HG03095 (cell line): ENCODE data around the gene LRCH1.

ENCODE experiments used
- ATAC-seq: cut with Tn5 transposase; IDR thresholded peaks from one replicate; pipeline ENCODE4 v1.9.1; 2021; ENCODE audit warnings: moderate library complexity; ENCODE audit not compliant: unreplicated experiment

The LRCH1 gene

GRCh38 chr13:46561691-46562090, 8.7 kb downstream of the LRCH1 start:
- ATAC-seq: no peak

DNA sequence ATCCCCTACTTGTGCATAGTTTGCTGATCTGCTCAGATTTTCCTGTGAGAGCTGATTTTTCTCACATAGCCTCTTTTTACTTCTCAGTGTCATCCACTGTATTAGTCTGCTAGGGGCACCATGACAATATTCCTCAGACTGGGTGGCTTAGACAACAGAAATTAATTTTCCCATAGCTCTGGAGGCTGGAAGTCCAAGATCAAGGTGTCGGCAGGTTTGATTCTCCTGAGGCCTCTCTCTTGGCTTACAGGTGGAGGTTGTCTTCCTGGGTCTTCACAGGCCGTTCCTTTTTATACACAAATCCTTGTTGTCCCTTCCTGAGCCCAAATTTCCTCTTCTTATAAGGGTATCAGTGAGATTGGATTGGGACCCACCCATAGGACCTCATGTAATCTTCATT, 9.2 kb downstream of the LRCH1 start:
- no peak for ATAC-seq

DNA sequence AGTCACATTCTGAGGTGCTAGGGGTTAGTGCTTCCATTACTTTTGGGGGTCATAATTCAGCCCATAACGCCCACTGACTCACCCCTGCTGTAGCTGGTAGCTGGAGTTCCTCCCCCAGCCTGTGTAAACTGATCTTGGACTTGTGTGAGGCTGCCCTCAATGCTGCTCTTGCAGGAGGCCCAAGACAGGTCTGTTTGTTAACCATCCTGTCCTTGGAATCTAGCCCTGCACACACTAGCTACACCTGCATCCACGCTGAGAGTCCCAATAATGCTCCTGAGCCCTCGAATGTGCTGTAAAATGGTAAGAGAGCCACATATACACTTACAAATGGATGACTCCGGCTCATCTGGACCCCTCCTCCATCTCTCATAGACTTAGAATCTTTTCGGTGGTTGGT, 9.6 kb downstream of the LRCH1 start:
- ATAC-seq: no peak

DNA sequence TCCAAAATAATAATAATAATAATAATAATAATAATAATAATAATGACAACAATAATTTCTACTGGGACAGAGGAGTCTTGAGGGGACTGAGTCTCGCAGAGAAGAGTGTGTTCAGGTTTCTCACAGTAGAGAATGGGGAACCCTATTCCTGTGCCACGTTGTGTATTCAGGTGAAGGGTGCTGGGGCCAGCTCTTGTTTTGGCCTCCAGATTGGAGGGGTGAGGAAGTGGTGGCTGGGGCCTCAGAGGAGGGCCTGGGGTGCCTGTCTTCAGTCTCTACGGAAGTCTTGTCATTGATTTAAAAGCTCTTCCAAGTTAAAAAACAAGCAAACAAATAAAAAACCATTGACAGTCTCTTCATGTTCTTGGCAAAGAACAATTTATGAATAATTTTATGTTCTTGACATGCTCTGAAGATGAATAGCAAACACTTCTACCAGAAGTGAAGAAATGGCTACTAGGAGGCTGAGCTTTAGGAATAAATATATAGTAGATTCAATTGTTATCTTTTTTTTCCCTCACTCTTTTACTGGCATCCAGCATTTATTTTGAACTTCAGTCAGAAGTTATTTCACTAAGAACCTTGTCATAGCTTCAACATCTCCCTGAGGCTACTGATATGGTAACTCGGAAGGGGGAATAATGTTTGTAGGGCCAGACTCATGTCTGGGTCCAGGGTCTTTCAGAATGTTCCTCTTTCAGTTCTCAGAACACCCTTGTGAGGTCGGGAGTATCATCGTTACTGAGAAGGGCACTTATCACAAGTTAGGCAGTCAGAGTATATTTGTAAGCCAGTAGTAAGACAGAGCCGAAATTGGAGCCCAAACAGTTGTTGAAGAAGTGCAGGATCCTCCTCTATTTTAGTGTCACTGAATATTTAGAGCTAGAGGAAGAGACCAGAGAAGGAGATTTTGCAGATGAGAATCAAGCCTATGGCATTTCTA, 13.1 kb downstream of the LRCH1 start:
- ATAC-seq: peak; percentile 72

DNA sequence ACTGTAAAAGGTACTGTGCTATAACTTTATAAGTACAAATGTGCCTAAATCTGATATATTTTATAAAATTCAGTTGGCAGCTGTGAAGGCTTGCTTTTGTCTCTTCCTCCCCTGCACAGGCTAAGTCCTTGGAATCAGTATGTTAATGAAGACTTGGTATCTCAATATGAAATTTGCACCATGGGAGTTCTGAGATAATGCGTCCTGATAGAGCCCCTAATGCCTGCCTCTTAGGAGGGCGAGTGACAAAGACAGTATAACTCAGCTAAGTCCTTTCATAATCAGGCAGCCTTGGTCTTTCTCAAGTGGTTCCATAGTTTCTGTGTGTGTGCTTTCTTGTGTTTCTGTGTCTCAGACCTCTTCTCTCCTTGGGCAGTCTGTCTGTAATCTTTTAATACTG, 14.7 kb downstream of the LRCH1 start:
- no peak for ATAC-seq

GRCh38 chr13:46569456-46569855, 16.5 kb downstream of the LRCH1 start:
- ATAC-seq: no peak

DNA sequence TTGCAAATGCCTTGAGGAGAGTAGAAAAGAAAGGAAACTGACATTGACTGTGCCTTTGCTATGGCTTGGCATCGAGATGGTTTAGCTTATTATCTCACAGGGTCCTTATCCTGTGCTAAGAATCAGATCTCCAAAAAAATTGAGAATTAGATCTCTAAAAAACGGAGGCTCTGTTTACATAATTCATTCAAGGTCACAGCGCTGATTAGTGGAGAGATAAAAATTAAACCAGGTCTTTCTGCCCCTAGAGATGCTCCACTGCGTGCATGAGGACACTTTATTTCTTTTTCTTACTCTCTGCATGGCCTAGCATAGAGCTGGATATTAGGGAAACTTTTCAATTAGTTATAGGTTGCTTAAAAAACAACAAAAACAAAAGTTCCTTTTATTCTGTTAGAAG, 17.3 kb downstream of the LRCH1 start:
- ATAC-seq: no peak

DNA sequence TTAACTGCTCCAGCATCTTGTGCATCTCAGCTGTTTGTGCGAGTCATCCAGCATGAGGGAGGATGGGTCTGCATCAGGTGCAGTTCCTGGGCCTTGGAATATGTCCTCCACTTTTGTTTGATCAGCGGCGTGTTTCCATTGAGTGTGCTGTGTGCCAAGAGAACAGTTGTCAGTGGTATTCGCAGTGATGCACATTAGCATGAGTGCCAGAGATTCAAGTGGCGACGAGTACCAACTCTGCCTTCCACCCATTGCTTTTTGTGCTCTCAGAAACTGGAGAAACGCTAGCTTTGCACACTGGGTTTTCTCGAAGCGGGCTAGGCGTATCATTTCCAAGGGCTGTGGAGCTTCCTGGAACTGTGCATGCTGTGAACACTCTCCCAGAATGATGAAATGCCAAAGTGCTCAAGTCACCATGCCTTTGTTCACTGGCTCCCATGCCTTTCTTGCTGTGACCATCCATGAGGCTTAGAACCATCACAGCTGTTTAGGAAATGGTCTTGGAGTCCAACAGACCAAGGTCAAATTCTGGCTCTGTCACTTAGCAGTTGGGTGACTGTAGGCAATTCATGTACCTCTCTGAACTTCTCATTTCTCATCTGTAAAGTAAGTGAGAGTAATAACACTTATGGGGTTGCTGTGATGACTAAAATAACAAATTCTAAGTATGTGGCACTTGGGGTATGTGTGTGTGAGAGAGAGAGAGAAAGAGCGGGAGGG, 18.4 kb downstream of the LRCH1 start:
- peak; percentile 49 for ATAC-seq

GRCh38 chr13:46571909-46572595, 19.1 kb downstream of the LRCH1 start:
- ATAC-seq: no peak

DNA sequence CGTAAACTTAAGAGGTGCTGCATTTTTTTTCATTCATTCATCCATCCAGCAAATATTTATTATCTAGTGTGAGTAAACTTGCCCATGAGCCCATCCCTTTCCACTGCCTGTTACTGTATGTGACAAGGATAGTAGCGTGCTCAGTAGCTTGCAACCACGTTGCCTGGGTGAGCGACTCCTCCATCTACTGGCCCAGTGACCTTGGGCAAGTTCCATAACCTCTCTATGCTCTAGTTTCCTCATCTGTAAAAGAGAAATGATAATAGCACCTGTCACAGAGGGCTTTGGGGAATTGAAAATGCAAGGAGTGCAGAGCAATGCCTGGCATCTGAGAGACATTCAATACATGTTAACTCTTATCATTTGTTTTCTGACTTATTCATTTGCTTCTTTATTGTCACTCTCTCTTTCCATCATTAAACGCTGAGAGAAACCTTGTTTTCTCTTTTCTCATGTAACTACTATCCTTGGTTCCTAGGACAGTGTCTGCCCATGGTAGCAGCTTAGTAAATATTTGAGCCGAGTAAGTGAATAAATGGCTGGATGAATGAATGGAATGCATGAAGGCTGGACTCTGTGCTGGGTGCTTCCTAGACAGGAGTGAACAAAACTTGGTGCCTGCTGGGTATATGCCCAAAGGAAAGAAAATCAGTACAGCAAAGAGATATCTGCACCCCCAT, 19.9 kb downstream of the LRCH1 start:
- ATAC-seq: no peak

- ATAC-seq: peak; percentile 36
Measured at GRCh38 chr13:46575301-46575771, 22.4 kb downstream of the LRCH1 start.

DNA sequence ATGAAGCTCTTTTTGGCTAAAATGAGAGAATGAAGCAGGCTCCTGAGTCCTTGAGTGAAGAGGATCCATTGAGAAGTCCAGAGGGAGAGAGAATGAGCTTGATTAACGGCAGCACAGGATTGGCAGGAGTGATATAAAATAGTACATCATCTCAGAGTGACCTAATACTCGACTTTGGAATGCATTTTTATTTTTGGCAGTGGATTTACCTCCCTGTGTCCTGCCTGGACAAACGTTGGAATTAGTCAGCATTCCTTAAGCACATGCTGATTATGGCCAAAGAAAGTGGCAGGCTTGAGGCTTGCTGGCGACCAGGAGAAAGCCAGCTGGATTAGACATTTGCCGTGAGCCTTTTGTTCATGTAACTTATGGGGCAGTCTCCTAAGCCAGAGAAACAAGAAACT, 22.9 kb downstream of the LRCH1 start:
- ATAC-seq: no peak

GRCh38 chr13:46576762-46577161, 23.8 kb downstream of the LRCH1 start:
- no peak for ATAC-seq

DNA sequence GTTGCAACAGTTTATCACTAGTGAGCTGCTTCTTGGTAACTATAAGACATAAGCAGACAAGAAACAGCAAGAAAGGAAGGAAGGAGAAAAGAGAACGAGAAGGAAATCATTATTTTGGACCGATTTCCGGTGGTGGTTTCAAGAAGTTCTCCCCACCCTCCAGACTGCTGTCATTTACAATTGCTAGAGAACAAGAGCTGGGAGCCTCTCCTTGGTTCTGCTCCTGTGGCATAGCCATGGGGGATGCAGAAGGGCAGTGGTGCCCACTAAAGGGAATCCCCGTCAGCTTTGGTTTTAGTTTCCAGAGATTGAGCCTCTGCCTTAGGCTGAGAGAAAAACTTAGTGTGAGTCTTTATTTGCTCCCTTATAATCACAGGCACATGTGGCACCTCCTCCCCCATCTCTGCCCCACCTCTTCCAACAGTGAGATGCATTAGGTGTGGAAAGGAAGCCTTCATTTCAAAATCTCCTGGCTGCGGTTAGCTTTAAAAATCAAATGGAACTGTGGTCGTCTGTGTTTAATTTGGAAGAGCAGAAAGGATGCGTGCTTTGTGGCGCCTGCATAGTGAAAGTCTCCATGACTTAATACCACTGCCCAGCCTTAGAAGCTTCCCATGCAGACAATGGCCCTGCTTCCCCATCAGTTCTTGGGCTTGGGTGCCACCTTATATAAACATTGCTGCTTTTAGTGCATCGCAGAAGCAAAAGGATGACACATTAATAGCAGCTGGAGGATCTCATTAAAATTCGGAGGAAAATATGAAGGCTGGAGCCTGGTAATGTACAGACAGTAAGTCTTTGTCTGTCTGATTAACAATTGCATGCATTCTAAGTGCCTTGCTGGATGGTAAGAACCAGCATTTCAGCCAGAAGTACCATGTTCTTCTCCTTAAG, 25.0 kb downstream of the LRCH1 start:
- ATAC-seq: no peak

DNA sequence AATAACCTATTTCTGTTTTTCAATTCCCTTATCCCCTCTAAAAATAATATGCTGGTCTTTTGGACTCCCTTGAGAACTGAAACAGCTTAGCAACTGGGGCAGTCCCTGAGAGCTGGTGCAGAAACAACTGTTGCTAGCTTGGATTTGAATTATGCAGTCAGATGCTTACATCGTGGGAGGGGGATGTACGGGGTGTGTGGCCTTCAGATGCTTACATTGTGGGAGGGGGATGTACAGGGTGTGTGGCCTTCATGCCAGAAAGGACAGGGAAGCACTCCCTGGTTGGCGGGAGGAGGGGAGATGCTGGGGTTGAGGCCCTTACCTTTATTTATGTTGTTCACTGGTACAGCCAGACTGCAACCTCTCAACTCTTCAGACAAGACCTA, 25.6 kb downstream of the LRCH1 start:
- no peak for ATAC-seq

DNA sequence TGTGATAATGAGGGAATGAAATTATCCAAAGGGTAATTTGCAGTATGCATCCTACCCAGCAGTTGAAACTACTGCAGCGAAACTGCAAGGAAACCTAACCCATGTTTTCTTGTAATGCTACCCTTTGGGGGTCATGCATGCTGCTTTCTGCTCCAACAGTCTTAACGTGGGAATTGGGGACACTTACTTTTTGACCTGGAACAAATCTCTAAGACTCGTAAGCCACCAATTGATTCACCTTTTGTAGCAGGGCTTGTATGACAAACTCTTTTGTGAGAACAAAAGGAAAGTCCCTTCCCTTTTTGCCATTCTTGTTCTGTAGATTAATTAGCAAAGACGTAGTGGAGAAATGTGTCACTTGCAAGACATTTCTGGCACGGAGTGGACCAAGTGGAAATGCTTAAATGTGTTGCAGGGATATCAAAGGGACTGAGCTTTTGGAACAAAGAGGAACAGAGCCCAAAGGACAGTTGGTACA, 27.4 kb downstream of the LRCH1 start:
- no peak for ATAC-seq

GRCh38 chr13:46582190-46582589, 29.2 kb downstream of the LRCH1 start:
- no peak for ATAC-seq

DNA sequence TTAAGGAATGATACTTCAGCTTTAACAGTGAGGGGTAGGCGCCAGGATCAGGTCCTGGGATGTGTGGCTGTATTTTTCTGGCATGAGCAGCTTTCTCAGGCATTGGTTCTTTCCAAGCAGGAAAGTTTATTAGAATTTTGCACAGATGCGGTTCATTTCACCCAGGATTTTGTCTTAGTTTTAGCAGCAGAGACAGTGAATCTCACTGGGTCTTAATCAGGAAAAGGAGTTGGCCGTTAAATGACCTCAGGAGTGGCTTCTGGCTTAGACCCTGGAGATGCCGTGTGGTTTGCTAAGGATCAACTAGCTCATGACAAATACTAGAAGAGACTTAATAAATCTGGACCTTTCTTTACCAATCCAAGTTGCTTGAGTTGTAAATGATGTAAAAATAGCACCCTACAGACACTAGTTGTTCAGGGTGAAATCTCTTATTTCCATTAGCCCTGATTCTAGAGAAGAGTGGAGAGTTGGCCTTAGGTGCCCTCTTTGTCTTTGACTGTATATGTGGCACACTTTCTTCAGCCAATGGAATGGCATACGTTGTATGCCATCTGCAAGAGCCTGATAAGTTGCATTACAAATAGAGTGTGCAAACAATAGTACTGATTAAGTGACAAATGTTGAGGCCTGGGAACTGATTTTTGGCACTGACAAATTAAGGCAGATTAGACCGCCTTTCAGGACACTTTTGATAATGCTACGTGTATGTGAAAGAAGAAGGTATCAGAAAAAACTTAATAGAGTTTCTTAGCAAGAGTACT, 34.0 kb downstream of the LRCH1 start:
- no peak for ATAC-seq

GRCh38 chr13:46587807-46588418, 34.9 kb downstream of the LRCH1 start:
- ATAC-seq: peak; percentile 49
